Thyroid gland (tissue), 4 donors: ENCODE data around the gene SRBD1.

Experiments
- POLR2A ChIP-seq, 2 donors: fragments of 450-650 bp; IDR thresholded peaks; one replicate each; pipeline ENCODE4 v1.6.1; 2017; ENCODE audit warnings: antibody characterized with exemption in 2 of 2, mild to moderate bottlenecking in 2 of 2, moderate library complexity in 1 of 2
- TF ChIP-seq, protein P1 (sequence below), 6 experiments: fragments of 200-600 bp in 3 of 6; fragments of 450-650 bp in 3 of 6; sonication (generic) in 3 of 6; IDR thresholded peaks; one replicate each; pipeline ENCODE4 v1.5.1; 2016 to 2019; ENCODE audit warnings: antibody characterized with exemption in 6 of 6, mild to moderate bottlenecking in 2 of 6, inconsistent platforms in 1 of 6, moderate library complexity in 1 of 6

DNA sequence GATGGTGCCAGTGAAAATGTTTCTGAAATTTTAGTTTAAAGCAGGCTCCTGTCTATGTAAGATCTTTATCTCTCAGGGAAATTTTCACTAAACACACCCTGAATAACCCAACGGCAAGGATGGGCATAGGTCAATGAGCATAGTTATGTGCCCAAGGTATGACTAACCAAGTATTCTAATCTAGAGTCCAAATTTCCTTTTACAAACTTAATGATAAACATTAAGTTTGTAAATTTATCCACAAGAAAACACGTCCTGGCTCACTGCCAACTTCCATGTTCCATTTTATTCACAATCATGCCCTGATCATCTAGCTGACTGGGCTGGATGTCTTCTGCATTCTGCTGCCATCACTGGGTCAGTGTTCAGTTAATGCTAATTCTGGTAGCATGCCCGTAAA, 151.2 kb downstream of the SRBD1 start:
- TF ChIP-seq, protein P1, sequence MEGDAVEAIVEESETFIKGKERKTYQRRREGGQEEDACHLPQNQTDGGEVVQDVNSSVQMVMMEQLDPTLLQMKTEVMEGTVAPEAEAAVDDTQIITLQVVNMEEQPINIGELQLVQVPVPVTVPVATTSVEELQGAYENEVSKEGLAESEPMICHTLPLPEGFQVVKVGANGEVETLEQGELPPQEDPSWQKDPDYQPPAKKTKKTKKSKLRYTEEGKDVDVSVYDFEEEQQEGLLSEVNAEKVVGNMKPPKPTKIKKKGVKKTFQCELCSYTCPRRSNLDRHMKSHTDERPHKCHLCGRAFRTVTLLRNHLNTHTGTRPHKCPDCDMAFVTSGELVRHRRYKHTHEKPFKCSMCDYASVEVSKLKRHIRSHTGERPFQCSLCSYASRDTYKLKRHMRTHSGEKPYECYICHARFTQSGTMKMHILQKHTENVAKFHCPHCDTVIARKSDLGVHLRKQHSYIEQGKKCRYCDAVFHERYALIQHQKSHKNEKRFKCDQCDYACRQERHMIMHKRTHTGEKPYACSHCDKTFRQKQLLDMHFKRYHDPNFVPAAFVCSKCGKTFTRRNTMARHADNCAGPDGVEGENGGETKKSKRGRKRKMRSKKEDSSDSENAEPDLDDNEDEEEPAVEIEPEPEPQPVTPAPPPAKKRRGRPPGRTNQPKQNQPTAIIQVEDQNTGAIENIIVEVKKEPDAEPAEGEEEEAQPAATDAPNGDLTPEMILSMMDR (IDR thresholded peaks at IDR 0.05), result no peak
- no peak for TF ChIP-seq POLR2A (IDR thresholded peaks at IDR 0.05)
